GM19372 (cell line): ENCODE data around the gene ANKDD1A.

Experiments
- ATAC-seq: cut with Tn5 transposase; IDR thresholded peaks from one replicate; pipeline ENCODE4 v1.9.1; 2021; ENCODE audit warnings: mild to moderate bottlenecking, low read depth, moderate library complexity; ENCODE audit not compliant: unreplicated experiment

ANKDD1A gene

GRCh38 chr15:64921711-64922110 lies 10.0 kb downstream of the ANKDD1A start:
- no peak for ATAC-seq

- ATAC-seq, result no peak
Measured at GRCh38 chr15:64923546-64923945, 11.8 kb downstream of the ANKDD1A start.

- ATAC-seq, result no peak
Measured at GRCh38 chr15:64925335-64926330, 13.9 kb downstream of the ANKDD1A start.

GRCh38 chr15:64926661-64927060 lies 15.0 kb downstream of the ANKDD1A start:
- no peak for ATAC-seq

- ATAC-seq, result no peak
Measured at GRCh38 chr15:64928626-64929220, 17.0 kb downstream of the ANKDD1A start.

- no peak for ATAC-seq
Measured at GRCh38 chr15:64930019-64930652, 18.4 kb downstream of the ANKDD1A start.

GRCh38 chr15:64930778-64931371 lies 19.2 kb downstream of the ANKDD1A start:
- ATAC-seq, result no peak

- ATAC-seq, result no peak
Measured at GRCh38 chr15:64931381-64931780, 19.7 kb downstream of the ANKDD1A start.

GRCh38 chr15:64934023-64934422 lies 22.3 kb downstream of the ANKDD1A start:
- ATAC-seq, result no peak

- no peak for ATAC-seq
Measured at GRCh38 chr15:64938192-64938591, 26.5 kb downstream of the ANKDD1A start.

GRCh38 chr15:64942356-64942755 lies 30.7 kb downstream of the ANKDD1A start:
- no peak for ATAC-seq

- no peak for ATAC-seq
Measured at GRCh38 chr15:64943512-64944225, 32.0 kb downstream of the ANKDD1A start.

GRCh38 chr15:64944961-64945360 lies 33.3 kb downstream of the ANKDD1A start:
- ATAC-seq, result no peak

- no peak for ATAC-seq
Measured at GRCh38 chr15:64947211-64947610, 35.5 kb downstream of the ANKDD1A start.

GRCh38 chr15:64948916-64949315 lies 37.2 kb downstream of the ANKDD1A start:
- no peak for ATAC-seq

- ATAC-seq, result no peak
Measured at GRCh38 chr15:64949383-64950186, 37.9 kb downstream of the ANKDD1A start.

- no peak for ATAC-seq
Measured at GRCh38 chr15:64950888-64951287, 39.2 kb downstream of the ANKDD1A start.

- no peak for ATAC-seq
Measured at GRCh38 chr15:64951777-64952418, 40.2 kb downstream of the ANKDD1A start.

- no peak for ATAC-seq
Measured at GRCh38 chr15:64954395-64954794, 42.7 kb downstream of the ANKDD1A start.
